Panc1 (cell line): ENCODE data around the gene SMC5. TPM values are rescaled to one million over a fixed set of nuclear protein-coding genes. Genes with fewer than 3 reads are reported as not detected.

Experiments
- ATAC-seq: fragments of 200-7000 bp; cut with Tn5 transposase; 2 replicates; pipeline ENCODE4 v1.9.1; 2020; ENCODE audit warnings: mild to moderate bottlenecking, moderate library complexity
- BruUV-seq: library from RNA; stranded (reverse); fragments of 400-500 nt; replicated peaks from 2 replicates; lab custom pipeline; 2021; lab: Mats Ljungman, UMichigan
- CTCF ChIA-PET: fragments of 300-600 bp; sonication (Branson Sonifier 250); formaldehyde crosslinking; loops from one replicate; lab custom pipeline; 2022; ENCODE audit warnings: antibody characterized with exemption; lab: Charles Lee
- POLR2A ChIA-PET: fragments of 300-600 bp; sonication (Branson Sonifier 250); formaldehyde crosslinking; loops from one replicate; lab custom pipeline; 2022; ENCODE audit warnings: antibody characterized with exemption; lab: Charles Lee
- DNase-seq: peaks from one replicate; pipeline ENCODE4 v3.0.0-alpha.2; 2010; ENCODE audit warnings: low read depth, low spot score
- H3K27ac ChIP-seq: 2 replicates; pipeline ENCODE4 v1.5.1; 2011; ENCODE audit warnings: mild to moderate bottlenecking, low read length, inconsistent platforms
- H3K27me3 ChIP-seq: fragments of 200-500 bp; sonication (Bioruptor generic); 2 replicates; pipeline ENCODE4 v1.6.0; 2014; ENCODE audit warnings: low read length, inconsistent platforms; ENCODE audit not compliant: control insufficient read depth, insufficient read depth
- H3K36me3 ChIP-seq: fragments of 200-500 bp; sonication (Bioruptor generic); 2 replicates; pipeline ENCODE4 v1.5.1; 2014; ENCODE audit warnings: inconsistent platforms, mild to moderate bottlenecking, low read length, moderate library complexity; ENCODE audit not compliant: control insufficient read depth, insufficient read depth
- H3K4me1 ChIP-seq: 2 replicates; pipeline ENCODE4 v1.5.1; 2011; ENCODE audit warnings: inconsistent platforms, mild to moderate bottlenecking, low read length, moderate library complexity; ENCODE audit not compliant: control insufficient read depth, insufficient read depth
- H3K4me3 ChIP-seq, 2 experiments: 2 replicates each; pipeline ENCODE4 v1.5.1; 2011 to 2012; ENCODE audit warnings: low read depth in 2 of 2, low read length in 2 of 2, mild to moderate bottlenecking in 2 of 2, inconsistent platforms in 1 of 2, moderate library complexity in 1 of 2
- H3K9me3 ChIP-seq: fragments of 200-500 bp; sonication (Bioruptor generic); 2 replicates; pipeline ENCODE4 v1.5.1; 2014; ENCODE audit warnings: low read depth, mild to moderate bottlenecking, inconsistent platforms, low read length, moderate library complexity; ENCODE audit not compliant: control insufficient read depth, insufficient read depth
- CTCF ChIP-seq: fragments of 450-650 bp; IDR thresholded peaks from 2 replicates; pipeline ENCODE4 v1.5.1; 2017; ENCODE audit warnings: mild to moderate bottlenecking
- POLR2AphosphoS5 ChIP-seq: IDR thresholded peaks from 2 replicates; pipeline ENCODE4 v1.6.1; 2012; ENCODE audit warnings: mild to moderate bottlenecking, low read depth, low read length, moderate library complexity
- REST ChIP-seq, 2 experiments: IDR thresholded peaks; 2 replicates each; pipeline ENCODE4 v1.6.1; 2011 to 2012; ENCODE audit warnings: low read depth in 2 of 2, control low read depth in 1 of 2, low read length in 1 of 2, mild to moderate bottlenecking in 1 of 2, moderate library complexity in 1 of 2; ENCODE audit not compliant: insufficient read depth in 1 of 2
- SIN3A ChIP-seq: IDR thresholded peaks from 2 replicates; pipeline ENCODE4 v1.6.1; 2012; ENCODE audit warnings: low read depth, mild to moderate bottlenecking, low read length, moderate library complexity, borderline replicate concordance; ENCODE audit not compliant: insufficient read depth
- TCF7L2 ChIP-seq: IDR thresholded peaks from 2 replicates; pipeline ENCODE4 v1.6.1; 2011; ENCODE audit warnings: mild to moderate bottlenecking, low read depth, low read length, inconsistent platforms
- in situ Hi-C: cut with HindIII; loops from 2 replicates; pipeline ENCODE4 v1.10.0; 2016; ENCODE audit warnings: low sequenced_read_pairs, low pct_unique_long_range_greater_than_20kb
- intact Hi-C: fragments of 100-400 bp; cut with micrococcal nuclease; formaldehyde crosslinking; loops from one replicate; pipeline ENCODE4 v1.10.0; 2022; ENCODE audit not compliant: unreplicated experiment
- total RNA-seq: library from RNA; stranded (reverse); gene quantifications from one replicate; pipeline ENCODE4 v1.2.1, GENCODE V29; 2021; ENCODE audit not compliant: unreplicated experiment

The SMC5 gene
- total RNA-seq, 1 experiment from 2014 or later, result 12.9 TPM

GRCh38 chr9:70292253-70292652 is 33.5 kb downstream of the SMC5 start:
- Histone ChIP-seq H3K4me3 (no peak overlapping the region), H3K27ac (no peak overlapping the region), H3K27me3 (no peaks in the 10 kb centered on the region), H3K36me3 (no peaks in the 10 kb centered on the region; the same call in 1 of the 2 replicates), H3K9me3 (0 out of 2 replicates have a peak, but pooled peaks cover 6% of the 10 kb centered on the region), H3K4me1 (no peaks in the 10 kb centered on the region)
- no TSS peak for BruUV-seq
- ATAC-seq, result no peak
- in situ Hi-C loops (no loop called here), intact Hi-C loops (no loop called here)
- CTCF ChIA-PET, result no interaction called here
- DNase-seq, result no peak
- TF ChIP-seq TCF7L2, result no peak
- TF ChIP-seq POLR2AphosphoS5, result no peak
- TF ChIP-seq CTCF, result no peak
- TF ChIP-seq SIN3A, result no peak
- TF ChIP-seq REST (IDR thresholded peaks at IDR 0.05; ENCODE audit: insufficient read depth in 1 of 2, low read depth in 2 of 2, low read length in 1 of 2), result no peak
- POLR2A ChIA-PET, result no interaction called here

GRCh38 chr9:70293214-70293613 is 34.4 kb downstream of the SMC5 start:
- Histone ChIP-seq H3K27ac (no peak overlapping the region), H3K4me3 (no peak overlapping the region), H3K27me3 (no peaks in the 10 kb centered on the region), H3K9me3 (0 out of 2 replicates have a peak, but pooled peaks cover 6% of the 10 kb centered on the region), H3K36me3 (no peaks in the 10 kb centered on the region; the same call in 1 of the 2 replicates), H3K4me1 (no peaks in the 10 kb centered on the region)
- BruUV-seq, result no TSS peak
- in situ Hi-C loops (no loop called here), intact Hi-C loops (no loop called here)
- no peak for ATAC-seq
- no peak for TF ChIP-seq CTCF
- ChIA-PET CTCF (no interaction called here), POLR2A (no interaction called here)
- no peak for DNase-seq
